WTC11 (cell line): ENCODE data around the gene PLXNA1. TPM values are rescaled to one million over a fixed set of nuclear protein-coding genes. Genes with fewer than 3 reads are reported as not detected.

Experiments
- ATAC-seq: fragments of 200-7000 bp; cut with Tn5 transposase; 2 replicates; pipeline ENCODE4 v1.10.0; 2021; ENCODE audit warnings: mild to moderate bottlenecking, moderate library complexity
- Bru-seq: library from RNA; stranded (reverse); fragments of 400-500 nt; gene quantifications from one replicate; lab custom pipeline; 2021; lab: Mats Ljungman, UMichigan
- CTCF ChIA-PET: fragments of 300-600 bp; sonication (Branson Sonifier 250); formaldehyde crosslinking; loops from one replicate; lab custom pipeline; 2021; ENCODE audit warnings: antibody characterized with exemption; lab: Charles Lee
- POLR2A ChIA-PET: fragments of 350-600 bp; sonication (Branson Sonifier 250); formaldehyde crosslinking; loops from one replicate; lab custom pipeline; 2021; ENCODE audit warnings: antibody characterized with exemption; lab: Charles Lee
- DNase-seq: peaks from one replicate; pipeline ENCODE4 v3.0.0; 2021; ENCODE audit warnings: low spot score
- H3K27ac Mint-ChIP-seq: 2 replicates; pipeline ENCODE4 v1.8.0; 2021; ENCODE audit warnings: mixed read lengths
- H3K27me3 Mint-ChIP-seq: 2 replicates; pipeline ENCODE4 v1.8.0; 2021; ENCODE audit warnings: low read depth, mild to moderate bottlenecking, moderate library complexity, mixed read lengths
- H3K36me3 Mint-ChIP-seq: 2 replicates; pipeline ENCODE4 v1.8.0; 2021; ENCODE audit warnings: mixed read lengths
- H3K4me1 Mint-ChIP-seq: 2 replicates; pipeline ENCODE4 v1.8.0; 2022; ENCODE audit warnings: mixed read lengths
- H3K4me3 Mint-ChIP-seq: 2 replicates; pipeline ENCODE4 v1.8.0; 2021; ENCODE audit warnings: mild to moderate bottlenecking, moderate library complexity, mixed read lengths
- H3K9me3 Mint-ChIP-seq: 2 replicates; pipeline ENCODE4 v1.8.0; 2021; ENCODE audit warnings: mixed read lengths
- CREB1 ChIP-seq: sonication (generic); formaldehyde crosslinking; IDR thresholded peaks from 2 replicates; pipeline ENCODE4 v1.8.0; 2023; ENCODE audit warnings: mild to moderate bottlenecking, missing genetic modification reagents
- ETV6 ChIP-seq: sonication (generic); formaldehyde crosslinking; IDR thresholded peaks from 2 replicates; pipeline ENCODE4 v1.8.1; 2022; ENCODE audit warnings: mild to moderate bottlenecking, missing genetic modification reagents
- FOXK1 ChIP-seq: sonication (generic); formaldehyde crosslinking; IDR thresholded peaks from 2 replicates; pipeline ENCODE4 v1.8.0; 2022; ENCODE audit warnings: mild to moderate bottlenecking, moderate library complexity, missing genetic modification reagents
- FOXP1 ChIP-seq: sonication (generic); formaldehyde crosslinking; IDR thresholded peaks from 2 replicates; pipeline ENCODE4 v1.8.0; 2022; ENCODE audit warnings: missing genetic modification reagents, mild to moderate bottlenecking, moderate library complexity, borderline replicate concordance
- GTF2I ChIP-seq: fragments of 250-450 bp; sonication (Bioruptor Pico); conservative IDR thresholded peaks from 2 replicates; pipeline ENCODE4 v1.4.0; 2021; ENCODE audit warnings: mild to moderate bottlenecking
- HMGXB4 ChIP-seq: sonication (generic); formaldehyde crosslinking; IDR thresholded peaks from 2 replicates; pipeline ENCODE4 v1.8.1; 2023; ENCODE audit warnings: mild to moderate bottlenecking, moderate library complexity, missing genetic modification reagents
- MYBL2 ChIP-seq: sonication (generic); formaldehyde crosslinking; IDR thresholded peaks from 2 replicates; pipeline ENCODE4 v1.8.1; 2023; ENCODE audit warnings: mild to moderate bottlenecking, moderate library complexity, missing genetic modification reagents
- NFE2L1 ChIP-seq: sonication (generic); formaldehyde crosslinking; IDR thresholded peaks from 2 replicates; pipeline ENCODE4 v1.8.1; 2023; ENCODE audit warnings: missing genetic modification reagents
- NR3C1 ChIP-seq: sonication (generic); formaldehyde crosslinking; conservative IDR thresholded peaks from 2 replicates; pipeline ENCODE4 v1.8.1; 2023; ENCODE audit warnings: low read depth, mild to moderate bottlenecking, missing genetic modification reagents
- OVOL2 ChIP-seq: fragments of 250-450 bp; sonication (Bioruptor Pico); IDR thresholded peaks from 2 replicates; pipeline ENCODE4 v1.9.0; 2021; ENCODE audit warnings: mild to moderate bottlenecking, borderline replicate concordance
- PRRX2 ChIP-seq: fragments of 250-450 bp; sonication (Bioruptor Pico); IDR thresholded peaks from 2 replicates; pipeline ENCODE4 v1.8.0; 2021; ENCODE audit warnings: mild to moderate bottlenecking
- RORB ChIP-seq: fragments of 250-450 bp; sonication (Bioruptor Pico); IDR thresholded peaks from 2 replicates; pipeline ENCODE4 v1.9.0; 2021; ENCODE audit warnings: mild to moderate bottlenecking
- SP1 ChIP-seq: sonication (generic); formaldehyde crosslinking; conservative IDR thresholded peaks from 2 replicates; pipeline ENCODE4 v1.8.1; 2022; ENCODE audit warnings: missing genetic modification reagents
- STAT6 ChIP-seq: sonication (generic); formaldehyde crosslinking; conservative IDR thresholded peaks from 2 replicates; pipeline ENCODE4 v1.8.1; 2023; ENCODE audit warnings: mild to moderate bottlenecking, low read depth, missing genetic modification reagents, moderate library complexity
- TEAD4 ChIP-seq: sonication (generic); formaldehyde crosslinking; IDR thresholded peaks from 2 replicates; pipeline ENCODE4 v1.8.0; 2022; ENCODE audit warnings: mild to moderate bottlenecking, missing genetic modification reagents
- ZNF121 ChIP-seq: sonication (generic); formaldehyde crosslinking; IDR thresholded peaks from 2 replicates; pipeline ENCODE4 v1.8.0; 2023; ENCODE audit warnings: missing genetic modification reagents
- ZNF317 ChIP-seq: sonication (generic); formaldehyde crosslinking; IDR thresholded peaks from 2 replicates; pipeline ENCODE4 v1.8.1; 2023; ENCODE audit warnings: low read depth, mild to moderate bottlenecking, moderate library complexity, missing genetic modification reagents, borderline replicate concordance
- ZNF396 ChIP-seq: fragments of 250-450 bp; sonication (Bioruptor Pico); IDR thresholded peaks from 2 replicates; pipeline ENCODE4 v1.8.0; 2021; ENCODE audit warnings: mild to moderate bottlenecking, moderate library complexity, borderline replicate concordance
- ZNF532 ChIP-seq: fragments of 250-450 bp; sonication (Bioruptor Pico); IDR thresholded peaks from 2 replicates; pipeline ENCODE4 v1.9.0; 2021; ENCODE audit warnings: mild to moderate bottlenecking, borderline replicate concordance
- ZNF671 ChIP-seq: fragments of 250-450 bp; sonication (Bioruptor Pico); IDR thresholded peaks from 2 replicates; pipeline ENCODE4 v1.8.0; 2021; ENCODE audit warnings: mild to moderate bottlenecking
- long read RNA-seq, 3 experiments: library from RNA in 1 of 3; library from capped mRNA in 1 of 3; library from polyadenylated mRNA in 1 of 3; unstranded in 2 of 3; stranded (forward) in 1 of 3; transcript quantifications; one replicate each; pipeline ENCODE4 v2.0.0, GENCODE V29; 2021
- total RNA-seq: library from RNA; stranded (reverse); gene quantifications from 3 replicates; pipeline ENCODE4 v1.2.3, GENCODE V29; 2021
- TF ChIP-seq, protein P1 (sequence below): sonication (generic); formaldehyde crosslinking; IDR thresholded peaks from 2 replicates; pipeline ENCODE4 v1.8.1; 2022; ENCODE audit warnings: mild to moderate bottlenecking, missing genetic modification reagents, moderate library complexity, borderline replicate concordance
- TF ChIP-seq, protein P2 (sequence below): fragments of 250-450 bp; sonication (Bioruptor Pico); IDR thresholded peaks from 2 replicates; pipeline ENCODE4 v1.8.0; 2021; ENCODE audit warnings: mild to moderate bottlenecking
- TF ChIP-seq, protein P3 (sequence below): sonication (generic); formaldehyde crosslinking; IDR thresholded peaks from 2 replicates; pipeline ENCODE4 v1.8.1; 2023; ENCODE audit warnings: mild to moderate bottlenecking, missing genetic modification reagents, moderate library complexity

PLXNA1 gene
- total RNA-seq (53.0 to 55.0 TPM (median 53.8 TPM) in 3 replicates), Bru-seq, nascent RNA (percentile 54 among the genes with signal in this experiment)
- long read RNA-seq, experiment 1, full-length matches to known transcripts = 1 of 145 reads
- long read RNA-seq, experiment 1, partial matches to known transcripts = 64 of 145 reads
- long read RNA-seq, experiment 1, other reads (novel, unspliced or antisense) = 80 of 145 reads
- long read RNA-seq, experiment 2, partial matches to known transcripts = 25 of 54 reads
- long read RNA-seq, experiment 2, other reads (novel, unspliced or antisense) = 29 of 54 reads
- long read RNA-seq, experiment 3 = 0 reads

- POLR2A ChIA-PET = interaction anchor here (1.2 kb wide), 1 partner anchor 310 kb away, joined by 3 read pairs; no protein-coding TSS in a partner anchor
- ATAC-seq (peak; percentile 56), DNase-seq (peak; percentile 79)
- Mint-ChIP-seq H3K4me1 (peaks cover 9% of the 10 kb centered on the region), H3K9me3 (no peaks in the 10 kb centered on the region; the same call in 1 of the 2 replicates), H3K27me3 (peaks cover 21% of the 10 kb centered on the region), H3K4me3 (peak within 1 kb of the TSS; percentile 73), H3K27ac (no peak within 1 kb of the TSS), H3K36me3 (no peaks in the 10 kb centered on the region)
- CTCF ChIA-PET = interaction anchor here (0.6 to 5.0 kb wide), 33 partner anchors 9 to 564 kb away, joined by 3 to 34 read pairs (median 4); partner anchors contain the start of gene CHST13
- TF ChIP-seq, protein P1, sequence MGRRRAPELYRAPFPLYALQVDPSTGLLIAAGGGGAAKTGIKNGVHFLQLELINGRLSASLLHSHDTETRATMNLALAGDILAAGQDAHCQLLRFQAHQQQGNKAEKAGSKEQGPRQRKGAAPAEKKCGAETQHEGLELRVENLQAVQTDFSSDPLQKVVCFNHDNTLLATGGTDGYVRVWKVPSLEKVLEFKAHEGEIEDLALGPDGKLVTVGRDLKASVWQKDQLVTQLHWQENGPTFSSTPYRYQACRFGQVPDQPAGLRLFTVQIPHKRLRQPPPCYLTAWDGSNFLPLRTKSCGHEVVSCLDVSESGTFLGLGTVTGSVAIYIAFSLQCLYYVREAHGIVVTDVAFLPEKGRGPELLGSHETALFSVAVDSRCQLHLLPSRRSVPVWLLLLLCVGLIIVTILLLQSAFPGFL (CRISPR knock-in tag) = 0 out of 2 replicates have a peak, but pooled peaks have one; percentile 14
- TF ChIP-seq ETV6 (CRISPR knock-in tag) = peak; percentile 68; the same call in 1 of the 2 replicates
- no peak for TF ChIP-seq OVOL2 (CRISPR knock-in tag)
- TF ChIP-seq ZNF121 = peak; percentile 50; the same call in 1 of the 2 replicates
- no peak for TF ChIP-seq TEAD4 (CRISPR knock-in tag)
- TF ChIP-seq ZNF532 (CRISPR knock-in tag) = peak; percentile 71; the same call in 1 of the 2 replicates
- TF ChIP-seq RORB (CRISPR knock-in tag) = no peak
- TF ChIP-seq ZNF396 (CRISPR knock-in tag) = peak; percentile 76; the same call in 1 of the 2 replicates
- TF ChIP-seq PRRX2 (CRISPR knock-in tag) = peak; percentile 56; the same call in 1 of the 2 replicates
- no peak for TF ChIP-seq ZNF671
- TF ChIP-seq, protein P2, sequence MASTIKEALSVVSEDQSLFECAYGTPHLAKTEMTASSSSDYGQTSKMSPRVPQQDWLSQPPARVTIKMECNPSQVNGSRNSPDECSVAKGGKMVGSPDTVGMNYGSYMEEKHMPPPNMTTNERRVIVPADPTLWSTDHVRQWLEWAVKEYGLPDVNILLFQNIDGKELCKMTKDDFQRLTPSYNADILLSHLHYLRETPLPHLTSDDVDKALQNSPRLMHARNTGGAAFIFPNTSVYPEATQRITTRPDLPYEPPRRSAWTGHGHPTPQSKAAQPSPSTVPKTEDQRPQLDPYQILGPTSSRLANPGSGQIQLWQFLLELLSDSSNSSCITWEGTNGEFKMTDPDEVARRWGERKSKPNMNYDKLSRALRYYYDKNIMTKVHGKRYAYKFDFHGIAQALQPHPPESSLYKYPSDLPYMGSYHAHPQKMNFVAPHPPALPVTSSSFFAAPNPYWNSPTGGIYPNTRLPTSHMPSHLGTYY (CRISPR knock-in tag) = no peak
- TF ChIP-seq GTF2I = peak; percentile 100
- peak; percentile 82 for TF ChIP-seq MYBL2
- 0 out of 2 replicates have a peak, but pooled peaks have one; percentile 33 for TF ChIP-seq NR3C1 (CRISPR knock-in tag)
- no peak for TF ChIP-seq CREB1 (CRISPR knock-in tag)
- TF ChIP-seq NFE2L1 = peak; percentile 52; the same call in 1 of the 2 replicates
- TF ChIP-seq, protein P3, sequence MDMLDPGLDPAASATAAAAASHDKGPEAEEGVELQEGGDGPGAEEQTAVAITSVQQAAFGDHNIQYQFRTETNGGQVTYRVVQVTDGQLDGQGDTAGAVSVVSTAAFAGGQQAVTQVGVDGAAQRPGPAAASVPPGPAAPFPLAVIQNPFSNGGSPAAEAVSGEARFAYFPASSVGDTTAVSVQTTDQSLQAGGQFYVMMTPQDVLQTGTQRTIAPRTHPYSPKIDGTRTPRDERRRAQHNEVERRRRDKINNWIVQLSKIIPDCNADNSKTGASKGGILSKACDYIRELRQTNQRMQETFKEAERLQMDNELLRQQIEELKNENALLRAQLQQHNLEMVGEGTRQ = no peak
- TF ChIP-seq FOXP1 (CRISPR knock-in tag) = peak; percentile 81
- TF ChIP-seq FOXK1 = 0 out of 2 replicates have a peak, but pooled peaks have one; percentile 49
- peak; percentile 52; the same call in 1 of the 2 replicates for TF ChIP-seq ZNF317 (CRISPR knock-in tag)
- TF ChIP-seq HMGXB4 (CRISPR knock-in tag) = peak; percentile 99
- TF ChIP-seq SP1 = peak; percentile 88
- no peak for TF ChIP-seq STAT6 (CRISPR knock-in tag)
Measured at GRCh38 chr3:126982471-126983175, at the start of gene PLXNA1. Gene PLXNA1 (plus strand): TSS chr3:126983115. CDS start chr3:126988594, 5,479 bp downstream.
